ENCODE data around the gene DGAT2L6.

Gene DGAT2L6

GRCh38 chrX:70176938-70177533 is at the start of gene DGAT2L6:
Gene DGAT2L6 (plus strand): TSS chrX:70177483. CDS start chrX:70177583, 100 bp downstream.
- no peak for DNase-seq

- DNase-seq, result no peak
Observed at GRCh38 chrX:70128071-70128470, 49.2 kb upstream of the DGAT2L6 start.

GRCh38 chrX:70129816-70130215 is 47.5 kb upstream of the DGAT2L6 start:
- DNase-seq, result no peak

- peak; percentile 0 for DNase-seq
Observed at GRCh38 chrX:70132224-70132623, 45.1 kb upstream of the DGAT2L6 start.

GRCh38 chrX:70132877-70133302 is 44.4 kb upstream of the DGAT2L6 start:
- no peak for DNase-seq

GRCh38 chrX:70133303-70134115 is 43.8 kb upstream of the DGAT2L6 start, which contains the start of gene IGBP1:
Gene IGBP1 (plus strand): TSS chrX:70133447. CDS start chrX:70133948, 501 bp downstream.
- DNase-seq, result peak; percentile 84

- DNase-seq, result no peak
Observed at GRCh38 chrX:70134116-70134477, 43.2 kb upstream of the DGAT2L6 start.

GRCh38 chrX:70138622-70139021 is 38.7 kb upstream of the DGAT2L6 start:
- DNase-seq, result no peak

GRCh38 chrX:70139736-70140135 is 37.5 kb upstream of the DGAT2L6 start:
- DNase-seq, result no peak

- DNase-seq, result no peak
Observed at GRCh38 chrX:70141373-70141772, 35.9 kb upstream of the DGAT2L6 start.

- no peak for DNase-seq
Observed at GRCh38 chrX:70166601-70167590, 10.4 kb upstream of the DGAT2L6 start.

GRCh38 chrX:70168238-70169188 is 8.8 kb upstream of the DGAT2L6 start:
- no peak for DNase-seq

GRCh38 chrX:70169281-70169680 is 8.0 kb upstream of the DGAT2L6 start:
- no peak for DNase-seq

- peak; percentile 47 for DNase-seq
Observed at GRCh38 chrX:70171624-70172023, 5.7 kb upstream of the DGAT2L6 start.

- peak; percentile 69 for DNase-seq
Observed at GRCh38 chrX:70172221-70172620, 5.1 kb upstream of the DGAT2L6 start.

- no peak for DNase-seq
Observed at GRCh38 chrX:70172964-70173363, 4.3 kb upstream of the DGAT2L6 start.

- DNase-seq, result no peak
Observed at GRCh38 chrX:70174754-70175153, 2.5 kb upstream of the DGAT2L6 start.

GRCh38 chrX:70175338-70175737 is 1.9 kb upstream of the DGAT2L6 start:
- no peak for DNase-seq

- DNase-seq, result no peak
Observed at GRCh38 chrX:70183091-70183490, 5.8 kb downstream of the DGAT2L6 start.

- no peak for DNase-seq
Observed at GRCh38 chrX:70190225-70190624, 12.9 kb downstream of the DGAT2L6 start.

GRCh38 chrX:70196961-70197720 is 19.9 kb downstream of the DGAT2L6 start:
- DNase-seq, result peak; percentile 11

All from NCI-H526 treated with DMSO at 0.1 percent for 48 hours (cell line).